DND-41 (cell line): ENCODE results near the gene FHOD3.
"Not testable (repeated sequence)": the region's sequence is repeated elsewhere in the genome, so short reads cannot be mapped to it uniquely, and the experiment has no call there.

Experiments
- ATAC-seq: fragments of 200-7000 bp; cut with Tn5 transposase; 3 replicates; pipeline ENCODE4 v1.9.1; 2021; ENCODE audit warnings: low read depth; ENCODE audit not compliant: insufficient read depth
- DNase-seq: peaks from one replicate; pipeline ENCODE4 v3.0.0-alpha.2; 2020
- H2AFZ ChIP-seq: 2 replicates; pipeline ENCODE4 v1.6.0; 2012; ENCODE audit warnings: low read depth, low read length
- H3K27ac ChIP-seq: 2 replicates; pipeline ENCODE4 v1.5.1; 2012; ENCODE audit warnings: low read length, inconsistent platforms
- H3K27me3 ChIP-seq: fragments of 200-600 bp; sonication (generic); 2 replicates; pipeline ENCODE4 v1.6.0; 2012; ENCODE audit warnings: low read length, mild to moderate bottlenecking, inconsistent platforms; ENCODE audit not compliant: insufficient read depth, poor library complexity
- H3K36me3 ChIP-seq: 2 replicates; pipeline ENCODE4 v1.5.1; 2012; ENCODE audit warnings: low read length, inconsistent platforms; ENCODE audit not compliant: insufficient read depth
- H3K4me1 ChIP-seq: 2 replicates; pipeline ENCODE4 v1.5.1; 2012; ENCODE audit warnings: mild to moderate bottlenecking, low read length; ENCODE audit not compliant: insufficient read depth
- H3K4me2 ChIP-seq: 2 replicates; pipeline ENCODE4 v1.6.0; 2012; ENCODE audit warnings: mild to moderate bottlenecking, moderate library complexity, low read length, inconsistent platforms; ENCODE audit not compliant: insufficient read depth
- H3K4me3 ChIP-seq, 2 experiments: fragments of 200-600 bp in 1 of 2; shearing (Covaris generic) in 1 of 2; 2 replicates each; pipeline ENCODE4 v1.5.1; 2012 to 2016; ENCODE audit warnings: inconsistent platforms in 2 of 2, low read length in 2 of 2, mild to moderate bottlenecking in 2 of 2, low read depth in 1 of 2, moderate library complexity in 1 of 2
- H3K79me2 ChIP-seq: 2 replicates; pipeline ENCODE4 v1.6.0; 2012; ENCODE audit warnings: low read length, inconsistent platforms; ENCODE audit not compliant: insufficient read depth
- H3K9ac ChIP-seq: 2 replicates; pipeline ENCODE4 v1.6.0; 2012; ENCODE audit warnings: low read depth, mild to moderate bottlenecking, inconsistent platforms, low read length, moderate library complexity
- H3K9me3 ChIP-seq: 2 replicates; pipeline ENCODE4 v1.5.1; 2012; ENCODE audit warnings: low read length, moderate library complexity, mild to moderate bottlenecking, inconsistent platforms; ENCODE audit not compliant: insufficient read depth, severe bottlenecking
- H4K20me1 ChIP-seq: 2 replicates; pipeline ENCODE4 v1.6.0; 2012; ENCODE audit warnings: low read length; ENCODE audit not compliant: insufficient read depth
- CTCF ChIP-seq: IDR thresholded peaks from 2 replicates; pipeline ENCODE4 v1.5.1; 2012; ENCODE audit warnings: borderline replicate concordance, low read length, moderate library complexity, mild to moderate bottlenecking; ENCODE audit not compliant: poor library complexity, severe bottlenecking; ENCODE audit errors: extremely low read depth
- EZH2 ChIP-seq: IDR thresholded peaks from 3 replicates; pipeline ENCODE4 v1.6.1; 2012; ENCODE audit warnings: borderline replicate concordance, low read depth, mild to moderate bottlenecking, moderate library complexity, low read length, inconsistent platforms; ENCODE audit not compliant: severe bottlenecking

The FHOD3 gene

DNA sequence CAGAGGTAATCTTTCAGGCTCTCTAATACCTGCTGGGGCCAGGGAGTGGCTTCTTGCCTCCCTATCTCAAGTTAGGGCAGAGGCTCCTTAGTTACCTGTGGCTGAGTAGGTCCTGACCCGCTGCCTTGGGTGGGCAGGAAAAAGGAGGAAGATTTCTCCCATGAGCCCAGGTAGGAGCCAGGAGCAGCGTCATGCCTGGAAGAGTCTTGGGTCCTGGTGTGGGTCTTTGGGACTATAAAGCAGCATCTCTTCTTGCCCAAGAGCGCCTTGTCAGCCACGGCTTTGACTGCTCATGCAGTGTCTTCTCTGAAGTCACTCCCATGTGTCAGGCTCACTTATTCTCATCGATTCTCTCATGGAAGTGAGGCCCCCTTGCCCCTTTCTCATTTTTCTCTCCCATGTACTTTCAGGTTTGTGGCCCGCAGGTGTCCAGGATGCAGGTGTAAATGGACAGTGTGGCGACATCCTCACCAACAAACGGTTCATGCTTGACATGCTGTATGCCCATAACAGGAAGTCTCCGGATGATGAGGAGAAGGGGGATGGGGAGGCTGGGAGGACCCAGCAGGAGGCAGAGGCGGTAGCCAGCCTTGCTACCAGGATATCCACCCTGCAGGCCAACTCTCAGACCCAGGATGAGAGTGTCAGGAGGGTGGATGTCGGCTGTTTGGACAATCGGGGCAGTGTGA is 420.1 kb downstream of the FHOD3 start:
- Histone ChIP-seq H3K4me1 (no peaks in the 10 kb centered on the region), H3K9me3 (no peaks in the 10 kb centered on the region), H4K20me1 (no peaks in the 10 kb centered on the region), H3K9ac (no peak overlapping the region), H3K27me3 (no peaks in the 10 kb centered on the region), H3K27ac (no peak overlapping the region), H3K36me3 (no peaks in the 10 kb centered on the region), H3K4me2 (no peak overlapping the region), H3K4me3 (no peak overlapping the region), H3K79me2 (no peaks in the 10 kb centered on the region), H2AFZ (no peak overlapping the region)
- ATAC-seq (no peak), DNase-seq (no peak)
- TF ChIP-seq CTCF (no peak), EZH2 (no peak)

DNA sequence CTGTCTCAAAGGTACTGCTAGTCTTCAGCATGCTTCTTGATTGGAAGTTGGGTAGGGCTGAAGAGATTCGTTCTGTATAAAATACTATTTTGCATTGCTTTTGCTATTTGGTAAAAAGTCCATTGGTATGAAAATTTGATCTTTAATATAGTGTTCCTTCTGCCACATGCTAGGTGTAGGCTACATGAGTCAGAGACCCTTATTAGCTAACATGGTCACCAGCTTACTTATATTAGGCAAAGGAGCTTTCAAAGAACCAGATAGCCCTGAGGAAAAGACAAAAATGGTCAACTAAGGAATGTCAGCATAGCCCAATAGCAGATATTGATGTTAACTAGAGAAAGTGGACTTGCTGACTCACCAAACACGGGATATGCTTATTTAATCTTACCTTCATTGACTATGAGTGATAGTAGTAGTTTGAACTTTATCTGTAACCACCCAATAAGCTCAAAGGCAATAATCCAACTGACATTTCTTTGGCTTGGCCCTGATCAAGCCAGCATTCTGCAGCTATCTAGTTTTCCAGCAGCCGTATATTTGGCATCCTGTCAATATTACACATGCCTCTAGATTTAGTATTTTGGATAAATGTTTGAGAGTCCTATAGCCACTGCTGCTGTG is 421.3 kb downstream of the FHOD3 start:
- no peaks in the 10 kb centered on the region for H4K20me1 ChIP-seq
- H3K27me3 ChIP-seq, result peaks cover 3% of the 10 kb centered on the region
- no peak overlapping the region for H3K4me3 ChIP-seq
- no peaks in the 10 kb centered on the region for H3K36me3 ChIP-seq
- no peaks in the 10 kb centered on the region for H3K79me2 ChIP-seq
- no peak overlapping the region for H3K27ac ChIP-seq
- DNase-seq (no peak), ATAC-seq (no peak)
- H3K9ac ChIP-seq, result no peak overlapping the region
- H3K4me2 ChIP-seq, result no peak overlapping the region
- H3K4me1 ChIP-seq, result no peaks in the 10 kb centered on the region
- no peak overlapping the region for H2AFZ ChIP-seq
- no peaks in the 10 kb centered on the region for H3K9me3 ChIP-seq
- TF ChIP-seq CTCF, result no peak
- TF ChIP-seq EZH2, result no peak

- Histone ChIP-seq H2AFZ (no peak overlapping the region), H3K36me3 (no peaks in the 10 kb centered on the region)
Measured at GRCh38 chr18:36719630-36720029, 422.1 kb downstream of the FHOD3 start.

GRCh38 chr18:36721351-36721750 is 423.8 kb downstream of the FHOD3 start:
- not testable (repeated sequence) for H3K9ac ChIP-seq, H3K27me3 ChIP-seq, H3K4me1 ChIP-seq, H3K4me3 ChIP-seq, H4K20me1 ChIP-seq, DNase-seq, H2AFZ ChIP-seq, H3K27ac ChIP-seq, H3K9me3 ChIP-seq, H3K36me3 ChIP-seq, ATAC-seq, H3K79me2 ChIP-seq, H3K4me2 ChIP-seq

More at GRCh38 chr18:36719630-36720029, 422.1 kb downstream of the FHOD3 start:
- Histone ChIP-seq H3K79me2 (no peaks in the 10 kb centered on the region), H3K27me3 (peaks cover 3% of the 10 kb centered on the region), H3K9ac (no peak overlapping the region), H3K27ac (no peak overlapping the region), H4K20me1 (no peaks in the 10 kb centered on the region), H3K4me3 (no peak overlapping the region), H3K9me3 (no peaks in the 10 kb centered on the region), H3K4me1 (no peaks in the 10 kb centered on the region), H3K4me2 (no peak overlapping the region)
- TF ChIP-seq CTCF (no peak), EZH2 (no peak)
- DNase-seq (no peak), ATAC-seq (no peak)
